GM19328 (cell line): ENCODE results near the gene YEATS4.
"Not testable (repeated sequence)": the region's sequence is repeated elsewhere in the genome, so short reads cannot be mapped to it uniquely, and the experiment has no call there.

Experiments used
- ATAC-seq: cut with Tn5 transposase; IDR thresholded peaks from one replicate; pipeline ENCODE4 v1.9.1; 2021; ENCODE audit warnings: mild to moderate bottlenecking, moderate library complexity; ENCODE audit not compliant: unreplicated experiment

YEATS4 gene

DNA sequence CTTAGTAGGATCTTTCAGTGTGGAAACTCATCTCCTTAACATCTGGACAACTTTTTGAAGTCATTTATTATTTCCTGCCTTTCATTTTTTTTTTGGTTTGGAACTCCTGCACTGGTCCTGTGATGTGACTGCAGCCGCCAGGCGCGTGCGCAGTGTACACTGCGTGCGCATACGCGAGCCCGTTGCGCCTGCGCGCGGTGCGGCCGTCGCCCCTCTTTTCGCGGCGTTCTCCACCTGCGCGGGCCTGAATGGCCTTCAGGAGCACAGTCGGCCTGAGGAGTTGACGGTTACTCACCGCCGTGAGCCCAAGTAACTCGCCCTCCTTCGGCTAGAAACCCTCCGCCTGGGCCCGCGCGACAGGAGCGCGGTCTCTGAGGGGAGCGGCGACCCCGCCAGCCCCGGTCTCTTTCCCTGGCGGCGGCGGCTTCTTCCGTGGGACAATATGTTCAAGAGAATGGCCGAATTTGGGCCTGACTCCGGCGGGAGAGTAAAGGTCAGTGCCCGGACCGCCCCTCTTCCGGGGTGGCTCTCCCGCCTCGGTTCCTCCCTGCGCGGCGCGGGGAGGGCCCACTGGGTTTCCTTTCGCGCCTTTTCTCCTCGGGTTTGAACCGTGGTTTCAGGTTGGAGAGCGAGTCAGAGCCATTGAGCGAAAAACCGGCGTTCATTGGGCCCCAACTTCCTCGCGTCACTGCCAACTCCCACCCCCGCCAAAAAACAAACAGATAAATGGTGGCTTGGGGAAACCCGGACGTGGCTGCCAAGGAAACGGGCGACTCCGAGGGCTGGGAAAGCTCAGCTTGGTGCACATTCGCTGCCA, at the start of gene YEATS4:
Gene YEATS4, plus strand, starts transcription at position 213 of the 817 bp plus-strand sequence. Its CDS starts 230 bp downstream, at position 443.
- ATAC-seq, result peak; percentile 82

DNA sequence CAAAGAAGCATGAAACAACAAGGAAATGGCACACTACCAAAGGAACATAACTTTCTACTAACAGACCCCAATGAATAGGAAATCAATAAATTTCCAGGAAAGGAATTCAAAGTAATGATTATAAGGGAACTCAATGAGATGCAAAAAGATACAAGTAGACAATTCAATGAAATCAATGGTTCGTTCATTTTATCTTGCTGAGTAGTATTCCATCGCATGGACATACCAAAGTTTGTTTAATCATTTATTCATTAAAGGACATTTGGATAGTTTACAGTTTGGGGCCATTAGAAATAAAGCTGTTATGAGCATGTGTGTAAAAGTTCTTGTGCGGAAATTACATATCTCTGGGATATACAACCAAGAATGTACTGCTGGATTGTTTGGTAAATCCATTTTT, 46.3 kb upstream of the YEATS4 start:
- ATAC-seq, result no peak

DNA sequence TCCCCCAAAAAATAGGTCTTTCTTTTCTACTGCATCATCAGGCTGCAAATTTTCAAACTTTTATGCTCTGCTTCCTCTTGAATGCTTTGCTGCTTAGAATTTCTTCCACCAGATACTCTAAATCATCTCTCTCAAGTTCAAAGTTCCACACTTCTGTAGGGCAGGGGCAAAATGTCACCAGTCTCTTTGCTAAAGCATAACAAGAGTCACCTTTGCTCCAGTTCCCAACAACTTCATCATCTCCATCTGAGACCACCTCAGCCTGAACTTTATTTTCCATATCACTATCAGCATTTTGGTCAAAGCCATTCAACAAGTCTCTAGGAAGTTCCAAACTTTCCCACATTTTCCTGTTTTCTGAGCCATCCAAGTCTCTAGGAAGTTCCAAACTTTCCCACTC, 42.8 kb upstream of the YEATS4 start:
- not testable (repeated sequence) for ATAC-seq

DNA sequence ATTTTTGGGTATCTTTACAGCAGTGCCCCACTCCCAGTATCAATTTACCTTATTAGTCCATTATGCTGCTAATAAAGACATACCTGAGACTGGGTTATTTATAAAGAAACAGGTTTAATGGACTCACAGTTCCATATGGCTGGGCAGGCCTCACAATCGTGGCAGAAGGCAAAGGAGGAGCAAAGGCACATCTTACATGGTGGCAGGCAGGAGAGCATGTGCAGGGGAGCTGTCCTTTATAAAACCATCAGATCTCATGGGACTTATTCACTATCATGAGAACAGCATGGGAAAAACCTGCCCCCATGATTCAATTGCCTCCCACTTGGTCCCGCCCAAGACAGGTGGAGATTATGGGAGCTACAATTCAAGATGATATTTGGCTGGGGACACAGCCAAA, 42.3 kb upstream of the YEATS4 start:
- ATAC-seq, result not testable (repeated sequence)

DNA sequence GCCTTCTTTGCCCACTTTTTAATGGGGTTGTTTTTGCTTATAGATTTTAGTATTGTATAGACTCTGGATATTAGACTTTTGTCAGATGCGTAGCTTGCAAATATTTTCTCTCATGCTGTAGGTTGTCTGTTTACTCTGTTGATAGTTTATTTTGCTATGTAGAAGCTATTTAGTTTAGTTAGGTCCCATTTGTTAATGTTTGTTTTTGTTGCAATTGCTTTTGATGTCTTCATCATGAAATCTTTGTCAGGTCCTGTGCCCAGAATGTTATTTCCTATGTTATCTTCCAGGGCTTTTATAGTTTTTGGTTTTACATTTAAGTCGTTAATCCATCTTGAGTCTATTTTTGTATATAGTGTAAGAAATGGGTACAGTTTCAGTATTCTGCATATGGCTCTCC, 41.3 kb upstream of the YEATS4 start:
- ATAC-seq, result no peak

GRCh38 chr12:69321351-69321750, 38.2 kb upstream of the YEATS4 start:
- ATAC-seq, result no peak

- ATAC-seq, result peak; percentile 92
Observed at GRCh38 chr12:69324797-69325466, 34.6 kb upstream of the YEATS4 start.

DNA sequence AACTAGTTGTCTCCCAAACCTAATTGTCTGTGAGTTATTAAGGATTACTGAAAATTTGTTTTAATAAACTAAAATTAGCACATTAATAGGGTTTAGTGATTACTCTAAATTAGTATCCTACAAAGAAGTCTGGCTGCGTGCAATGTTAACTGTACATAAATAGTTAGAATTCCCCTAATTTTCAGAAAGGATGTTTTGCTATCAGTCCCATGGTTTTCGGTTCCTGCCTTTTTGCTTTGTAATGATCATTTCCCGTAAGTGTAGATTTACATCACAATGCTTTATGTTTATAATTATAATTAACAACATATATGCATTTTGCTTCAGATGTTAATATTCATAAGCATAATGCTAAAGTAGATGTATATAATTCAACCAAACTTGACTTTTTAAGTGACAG, 31.1 kb upstream of the YEATS4 start:
- ATAC-seq, result no peak

- ATAC-seq, result no peak
Observed at GRCh38 chr12:69329669-69330428, 29.7 kb upstream of the YEATS4 start.

GRCh38 chr12:69330475-69331473, 28.8 kb upstream of the YEATS4 start:
- ATAC-seq, result peak; percentile 90

GRCh38 chr12:69331519-69331908, 28.0 kb upstream of the YEATS4 start:
- no peak for ATAC-seq

DNA sequence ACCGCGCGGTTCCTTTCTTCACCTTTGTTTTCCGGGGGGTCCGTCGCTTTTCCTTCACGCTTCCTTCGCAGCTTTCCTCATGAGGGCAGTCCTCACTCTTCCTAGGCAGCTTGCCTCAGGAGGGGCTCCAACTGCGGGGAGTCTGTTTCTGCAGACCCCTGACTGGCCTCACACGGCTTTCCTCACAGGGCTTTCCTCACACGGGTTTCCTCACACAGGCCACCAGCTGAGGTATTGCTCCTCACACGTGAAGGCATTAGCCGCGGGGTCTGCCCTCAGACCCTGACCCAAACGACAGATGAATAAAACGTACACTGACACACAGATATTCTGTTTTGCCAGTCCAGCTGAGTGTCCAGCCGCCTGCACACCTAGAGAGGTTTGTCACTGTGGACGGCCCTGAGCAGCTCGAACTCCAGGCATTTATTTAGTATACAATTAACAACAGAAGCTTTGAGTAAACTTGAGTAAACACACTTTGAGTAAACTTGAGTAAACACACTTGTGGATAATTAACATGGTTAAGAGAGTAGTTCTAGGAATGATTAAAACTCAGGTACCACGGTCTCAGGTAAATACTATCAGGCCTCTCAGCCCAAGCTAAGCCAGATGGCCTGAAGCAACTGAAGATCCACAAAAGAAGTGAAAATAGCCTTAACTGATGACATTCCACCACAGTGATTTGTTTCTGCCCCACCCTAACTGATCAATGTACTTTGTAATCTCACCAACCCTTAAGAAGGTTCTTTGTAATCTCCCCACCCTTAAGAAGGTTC, 27.4 kb upstream of the YEATS4 start:
- ATAC-seq, result no peak

GRCh38 chr12:69332815-69333358, 26.7 kb upstream of the YEATS4 start:
- no peak for ATAC-seq

DNA sequence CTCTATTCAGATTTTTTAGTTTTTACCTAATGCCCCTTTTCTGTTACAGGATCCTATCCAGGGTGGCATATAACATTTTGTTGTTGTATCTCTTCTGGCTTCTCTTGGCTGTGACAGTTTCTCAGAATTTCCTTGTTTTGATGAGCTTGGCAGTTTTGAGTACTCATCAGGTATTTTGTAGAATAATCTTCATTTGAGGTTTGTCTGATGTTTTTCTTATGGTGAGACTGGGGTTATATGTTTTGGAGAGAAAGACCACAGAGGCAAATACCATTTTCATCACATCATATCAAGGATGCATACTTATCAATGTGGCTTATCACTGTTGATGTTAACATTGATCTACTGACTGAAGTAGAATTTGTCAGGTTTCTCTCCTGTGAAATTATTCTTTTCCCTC, 25.4 kb upstream of the YEATS4 start:
- no peak for ATAC-seq

GRCh38 chr12:69337311-69338090, 22.0 kb upstream of the YEATS4 start:
- no peak for ATAC-seq

- ATAC-seq, result no peak
Observed at GRCh38 chr12:69338120-69338859, 21.3 kb upstream of the YEATS4 start.

DNA sequence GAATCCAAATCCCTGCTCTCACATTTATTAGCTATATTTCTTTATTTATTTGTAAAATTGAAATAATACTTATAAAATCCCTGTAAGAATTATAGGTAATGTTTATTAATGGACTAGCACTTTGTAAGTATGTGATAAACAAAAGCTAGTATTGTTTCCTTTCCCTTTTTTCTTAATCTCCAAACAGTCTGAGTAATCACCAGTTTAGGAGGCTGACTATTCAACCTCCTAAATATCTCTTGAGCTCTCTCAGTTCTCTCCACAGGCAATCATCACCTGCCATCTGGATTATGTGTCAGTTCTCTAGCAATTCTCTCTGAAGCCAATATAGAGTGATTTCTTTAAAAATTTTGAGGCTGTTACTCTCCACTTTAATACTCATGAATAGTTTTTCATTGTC, 20.6 kb upstream of the YEATS4 start:
- ATAC-seq, result no peak

- no peak for ATAC-seq
Observed at GRCh38 chr12:69339999-69340398, 19.5 kb upstream of the YEATS4 start.
